ENCODE results near the gene GTF2A2.

The GTF2A2 gene, protein sequence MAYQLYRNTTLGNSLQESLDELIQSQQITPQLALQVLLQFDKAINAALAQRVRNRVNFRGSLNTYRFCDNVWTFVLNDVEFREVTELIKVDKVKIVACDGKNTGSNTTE

GRCh38 chr15:59656897-59657634, at the start of gene GTF2A2:
Gene GTF2A2 (minus strand): TSS chr15:59657515. CDS start chr15:59652277, 5,238 bp downstream.
- TF ChIP-seq GATA2 (IDR thresholded peaks at IDR 0.05; ENCODE audit: low read depth, low read length) (no peak), GATA3 (IDR thresholded peaks at IDR 0.05; ENCODE audit: low read depth, low read length) (no peak)

GRCh38 chr15:59703979-59704796, 46.9 kb upstream of the GTF2A2 start:
- no peak for TF ChIP-seq GATA2 (IDR thresholded peaks at IDR 0.05; ENCODE audit: low read depth, low read length)
- no peak for TF ChIP-seq GATA3 (IDR thresholded peaks at IDR 0.05; ENCODE audit: low read depth, low read length)

DNA sequence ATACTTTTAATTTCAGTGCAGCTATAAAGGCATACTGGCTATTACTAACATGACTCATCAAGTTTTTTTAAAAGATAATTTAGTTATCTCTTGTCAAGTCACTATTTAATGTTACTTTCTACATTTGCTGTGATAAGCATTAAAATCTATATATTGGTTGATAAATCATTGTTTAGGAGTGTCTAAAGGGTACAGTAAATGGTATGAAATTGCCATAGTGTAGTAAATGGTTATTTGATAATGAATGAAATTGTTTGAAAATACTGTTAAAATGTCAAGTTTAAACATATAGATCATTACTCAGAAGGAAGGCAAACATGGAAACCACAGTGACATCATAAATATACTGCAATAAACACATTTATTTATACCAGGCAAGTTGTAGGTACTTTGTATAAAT, 45.0 kb upstream of the GTF2A2 start:
- TF ChIP-seq GATA2 (IDR thresholded peaks at IDR 0.05; ENCODE audit: low read depth, low read length) (no peak), GATA3 (IDR thresholded peaks at IDR 0.05; ENCODE audit: low read depth, low read length) (no peak)

DNA sequence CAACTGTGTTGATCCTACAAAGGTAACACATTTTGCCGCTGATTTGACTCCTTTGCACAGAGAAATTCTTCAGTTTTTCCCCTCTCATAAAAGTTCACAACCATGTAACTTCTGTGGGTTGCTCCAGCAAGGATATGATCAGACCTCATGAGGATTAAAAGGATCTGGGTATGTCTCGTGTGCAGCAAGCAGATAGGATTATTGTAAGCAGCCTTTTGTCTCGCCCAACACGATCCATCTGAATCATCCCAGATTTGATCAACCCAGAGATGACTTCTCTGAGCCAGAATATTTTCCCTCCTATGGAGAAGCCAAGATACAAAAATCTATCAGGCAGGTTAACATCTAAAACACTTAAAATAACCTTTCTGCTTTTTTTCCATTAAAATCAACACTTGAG, 44.6 kb upstream of the GTF2A2 start:
- no peak for TF ChIP-seq GATA2 (IDR thresholded peaks at IDR 0.05; ENCODE audit: low read depth, low read length)
- no peak for TF ChIP-seq GATA3 (IDR thresholded peaks at IDR 0.05; ENCODE audit: low read depth, low read length)

DNA sequence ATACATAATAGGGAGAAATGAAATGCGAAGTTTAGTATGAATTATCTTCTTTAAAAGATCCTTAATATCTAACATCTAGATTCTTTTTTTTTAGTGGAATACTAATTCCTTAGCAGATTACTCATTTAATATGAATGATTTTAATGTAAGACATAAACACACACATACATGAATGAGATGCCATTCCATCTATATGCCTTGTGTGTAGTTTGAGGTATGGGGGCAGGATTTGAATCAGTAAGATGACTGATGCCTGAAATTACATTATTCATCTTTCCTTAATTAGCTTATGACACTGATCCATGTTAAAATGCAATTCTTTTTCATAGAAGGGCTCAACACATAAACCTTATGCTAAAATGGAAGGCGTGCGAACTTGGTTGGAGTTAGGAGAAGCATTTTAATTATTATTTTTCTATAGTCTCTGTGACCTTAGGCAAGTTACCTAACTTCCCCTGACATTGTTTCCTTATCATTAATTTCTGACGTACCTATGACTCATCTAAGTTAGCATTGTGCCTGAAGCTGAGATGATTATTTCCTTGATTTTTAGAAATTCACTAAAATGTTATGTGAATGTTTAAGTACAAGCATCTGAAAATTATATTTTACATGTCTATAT, 42.6 kb upstream of the GTF2A2 start:
- no peak for TF ChIP-seq GATA3 (IDR thresholded peaks at IDR 0.05; ENCODE audit: low read depth, low read length)
- no peak for TF ChIP-seq GATA2 (IDR thresholded peaks at IDR 0.05; ENCODE audit: low read depth, low read length)

- TF ChIP-seq GATA3 (IDR thresholded peaks at IDR 0.05; ENCODE audit: low read depth, low read length) (no peak), GATA2 (IDR thresholded peaks at IDR 0.05; ENCODE audit: low read depth, low read length) (no peak)
Measured at GRCh38 chr15:59696332-59696731, 39.0 kb upstream of the GTF2A2 start.

DNA sequence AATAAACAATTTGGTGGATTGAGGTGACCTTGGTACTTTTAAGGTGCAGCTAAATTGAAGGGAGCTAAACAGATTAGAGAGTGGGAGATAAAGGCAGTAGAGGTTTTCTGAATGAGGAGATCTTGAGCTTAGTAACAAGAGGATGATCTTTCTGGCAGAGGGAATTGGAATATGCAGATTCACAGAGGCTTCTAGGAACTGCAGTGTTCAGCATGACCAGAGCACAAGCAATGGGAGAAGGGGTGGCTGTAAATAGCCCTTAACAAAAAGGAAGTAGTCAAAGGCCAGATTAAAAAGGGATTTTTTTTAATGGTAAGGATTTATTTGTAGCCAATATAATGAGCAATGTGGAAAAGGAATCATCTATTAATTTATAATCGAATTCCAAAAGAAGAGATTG, 37.5 kb upstream of the GTF2A2 start:
- TF ChIP-seq GATA3 (IDR thresholded peaks at IDR 0.05; ENCODE audit: low read depth, low read length): no peak
- TF ChIP-seq GATA2 (IDR thresholded peaks at IDR 0.05; ENCODE audit: low read depth, low read length): no peak

GRCh38 chr15:59691194-59691805, 34.0 kb upstream of the GTF2A2 start:
- TF ChIP-seq GATA3 (IDR thresholded peaks at IDR 0.05; ENCODE audit: low read depth, low read length): no peak
- no peak for TF ChIP-seq GATA2 (IDR thresholded peaks at IDR 0.05; ENCODE audit: low read depth, low read length)

DNA sequence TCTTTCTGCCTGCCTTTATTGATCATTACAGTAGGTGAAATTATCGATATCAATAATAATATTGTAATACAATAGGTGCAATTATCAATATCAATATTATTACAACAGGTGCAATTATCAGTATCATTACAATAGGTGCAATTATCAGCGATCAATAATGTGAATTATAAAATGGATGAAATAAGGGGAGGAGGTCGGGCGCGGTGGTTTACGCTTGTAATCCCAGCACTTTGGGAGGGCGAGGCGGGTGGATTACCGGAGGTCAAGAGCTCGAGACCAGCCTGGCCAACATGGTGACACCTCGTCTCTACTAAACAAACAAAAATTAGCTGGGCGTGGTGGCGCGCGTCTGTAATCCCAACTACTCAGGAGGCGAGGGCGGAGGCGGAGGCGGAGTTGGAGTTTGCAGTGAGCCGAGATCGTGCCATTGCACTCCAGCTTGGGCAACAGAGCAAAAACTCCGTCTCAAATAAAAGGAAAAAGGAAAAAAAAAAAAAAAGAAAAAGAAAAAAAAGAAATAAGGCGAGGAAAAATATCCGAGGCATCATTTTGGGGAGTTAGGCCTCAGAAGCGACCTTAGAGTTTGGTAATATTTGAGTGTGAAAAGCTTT, 32.4 kb upstream of the GTF2A2 start:
- TF ChIP-seq GATA3 (IDR thresholded peaks at IDR 0.05; ENCODE audit: low read depth, low read length): no peak

GRCh38 chr15:59688782-59689625, 31.7 kb upstream of the GTF2A2 start, which contains the start of gene BNIP2:
Gene BNIP2 (minus strand): TSS chr15:59689320. CDS start chr15:59682457, 6,863 bp downstream.
- TF ChIP-seq GATA3 (IDR thresholded peaks at IDR 0.05; ENCODE audit: low read depth, low read length) (no peak), GATA2 (IDR thresholded peaks at IDR 0.05; ENCODE audit: low read depth, low read length) (no peak)

GRCh38 chr15:59688423-59688781, 31.1 kb upstream of the GTF2A2 start:
- TF ChIP-seq GATA3 (IDR thresholded peaks at IDR 0.05; ENCODE audit: low read depth, low read length) (no peak), GATA2 (IDR thresholded peaks at IDR 0.05; ENCODE audit: low read depth, low read length) (no peak)

- TF ChIP-seq GATA2 (IDR thresholded peaks at IDR 0.05; ENCODE audit: low read depth, low read length) (no peak), GATA3 (IDR thresholded peaks at IDR 0.05; ENCODE audit: low read depth, low read length) (no peak)
Measured at GRCh38 chr15:59687836-59688235, 30.5 kb upstream of the GTF2A2 start.

- no peak for TF ChIP-seq GATA2 (IDR thresholded peaks at IDR 0.05; ENCODE audit: low read depth, low read length)
- no peak for TF ChIP-seq GATA3 (IDR thresholded peaks at IDR 0.05; ENCODE audit: low read depth, low read length)
Measured at GRCh38 chr15:59686389-59686788, 29.1 kb upstream of the GTF2A2 start.
